T-helper 1 cell treated with Interleukin-12 subunit alpha and Interleukin-12 subunit beta and Interleukin-4 antibody, amounts not matched to agents 30 μg/mL and 1 μg/mL, for 36 hours (primary cell): ENCODE data around the gene DOK7.
"Not testable (repeated sequence)": the region's sequence is repeated elsewhere in the genome, so short reads cannot be mapped to it uniquely, and the experiment has no call there.

Experiments
- H3K27ac Mint-ChIP-seq: one replicate; pipeline ENCODE4 v1.8.0; 2021; ENCODE audit warnings: mild to moderate bottlenecking, mixed read lengths
- H3K27me3 Mint-ChIP-seq: one replicate; pipeline ENCODE4 v1.8.0; 2021; ENCODE audit warnings: low read depth, mixed read lengths
- H3K36me3 Mint-ChIP-seq: one replicate; pipeline ENCODE4 v1.8.0; 2021; ENCODE audit warnings: low read depth, mixed read lengths
- H3K4me1 Mint-ChIP-seq: one replicate; pipeline ENCODE4 v1.8.0; 2021; ENCODE audit warnings: low read depth, mixed read lengths
- H3K4me3 Mint-ChIP-seq: one replicate; pipeline ENCODE4 v1.8.0; 2021; ENCODE audit warnings: mild to moderate bottlenecking, moderate library complexity, mixed read lengths
- H3K9me3 Mint-ChIP-seq: one replicate; pipeline ENCODE4 v1.8.0; 2021; ENCODE audit warnings: mixed read lengths

Gene DOK7

DNA sequence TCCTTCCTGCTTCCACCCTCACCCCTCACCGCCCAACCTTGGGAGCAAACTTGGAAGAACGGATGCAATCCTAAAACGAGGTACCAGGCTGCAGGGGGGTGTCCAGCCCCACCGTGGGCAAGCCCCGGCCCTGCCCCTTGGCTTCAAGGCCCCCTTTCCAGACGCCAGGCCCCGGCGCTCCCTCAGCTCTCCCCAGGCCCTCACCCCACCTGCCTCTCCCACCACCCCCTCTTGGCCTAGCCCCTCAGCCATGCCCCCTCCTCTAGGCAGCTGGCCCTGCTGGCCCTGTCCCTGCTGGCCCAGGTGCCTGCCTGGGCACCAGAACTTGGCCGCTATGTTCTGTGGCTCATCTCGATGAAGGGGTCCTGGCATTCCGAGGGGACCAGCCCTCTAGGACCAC lies 35.3 kb downstream of the DOK7 start:
- Mint-ChIP-seq H3K27me3 (no peaks in the 10 kb centered on the region), H3K9me3 (no peaks in the 10 kb centered on the region), H3K27ac (no peak overlapping the region), H3K4me1 (peaks cover 2% of the 10 kb centered on the region), H3K36me3 (peaks cover 1% of the 10 kb centered on the region), H3K4me3 (no peak overlapping the region)

- H3K4me3 Mint-ChIP-seq: no peak overlapping the region
- no peaks in the 10 kb centered on the region for H3K9me3 Mint-ChIP-seq
- no peaks in the 10 kb centered on the region for H3K27me3 Mint-ChIP-seq
- peaks cover 2% of the 10 kb centered on the region for H3K36me3 Mint-ChIP-seq
- H3K27ac Mint-ChIP-seq: no peak overlapping the region
- peaks cover 5% of the 10 kb centered on the region for H3K4me1 Mint-ChIP-seq
Observed at GRCh38 chr4:3498901-3499510, 35.9 kb downstream of the DOK7 start.

DNA sequence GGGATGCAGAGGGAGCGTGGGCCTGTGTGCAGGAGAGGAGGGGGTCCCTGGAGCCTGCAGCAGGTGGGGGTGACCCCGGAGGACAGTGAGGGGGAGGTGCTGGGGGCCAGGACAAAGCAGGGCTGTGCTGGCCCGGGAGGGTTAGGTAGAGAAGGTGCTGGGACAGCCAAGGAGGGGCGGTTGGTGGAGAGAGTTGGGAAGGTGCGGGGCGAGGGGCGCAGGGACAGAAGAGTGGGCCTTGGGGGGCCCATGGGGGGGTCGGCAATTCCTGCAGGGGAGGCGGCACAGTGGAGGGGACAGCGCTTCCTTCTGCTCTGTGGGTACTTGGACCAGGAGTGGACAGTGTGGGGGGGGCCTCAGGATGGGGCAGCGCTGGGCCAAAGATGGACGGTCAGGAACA lies 36.6 kb downstream of the DOK7 start:
- peaks cover 2% of the 10 kb centered on the region for H3K36me3 Mint-ChIP-seq
- H3K27ac Mint-ChIP-seq: no peak overlapping the region
- H3K4me3 Mint-ChIP-seq: no peak overlapping the region
- no peaks in the 10 kb centered on the region for H3K27me3 Mint-ChIP-seq
- peaks cover 5% of the 10 kb centered on the region for H3K4me1 Mint-ChIP-seq
- H3K9me3 Mint-ChIP-seq: no peaks in the 10 kb centered on the region

- Mint-ChIP-seq H3K4me3 (no peak overlapping the region), H3K9me3 (no peaks in the 10 kb centered on the region), H3K27ac (no peak overlapping the region), H3K36me3 (peaks cover 2% of the 10 kb centered on the region), H3K4me1 (peaks cover 5% of the 10 kb centered on the region), H3K27me3 (no peaks in the 10 kb centered on the region)
Observed at GRCh38 chr4:3500111-3500510, 37.0 kb downstream of the DOK7 start.

DNA sequence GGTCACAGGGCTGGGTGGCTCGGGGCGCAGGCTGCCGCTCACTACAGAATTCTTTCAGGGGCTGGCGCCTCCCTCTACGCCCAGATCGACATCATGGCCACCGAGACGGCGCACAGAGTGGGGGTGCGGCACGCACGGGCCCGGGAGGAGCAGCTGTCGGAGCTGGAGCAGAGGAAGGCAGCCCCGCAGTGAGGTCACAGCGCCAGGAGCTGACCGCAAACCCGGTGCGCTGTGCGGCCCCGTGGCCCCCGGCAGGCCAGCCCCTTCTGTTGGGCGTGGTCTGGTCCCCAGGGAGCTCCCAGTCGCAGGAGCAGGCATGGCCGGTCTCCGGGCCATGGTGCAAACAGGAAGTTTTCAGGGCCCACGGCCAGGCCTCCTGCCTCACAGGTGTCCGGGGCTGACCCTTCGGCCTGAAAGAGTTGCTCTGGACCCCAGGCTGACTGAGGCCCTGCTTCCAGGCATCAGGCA lies 37.6 kb downstream of the DOK7 start:
- Mint-ChIP-seq H3K27me3 (no peaks in the 10 kb centered on the region), H3K9me3 (no peaks in the 10 kb centered on the region), H3K4me1 (peaks cover 5% of the 10 kb centered on the region), H3K36me3 (peaks cover 2% of the 10 kb centered on the region), H3K27ac (no peak overlapping the region), H3K4me3 (no peak overlapping the region)

- Mint-ChIP-seq H3K36me3 (peaks cover 2% of the 10 kb centered on the region), H3K4me3 (no peak overlapping the region), H3K27me3 (no peaks in the 10 kb centered on the region), H3K27ac (no peak overlapping the region), H3K9me3 (no peaks in the 10 kb centered on the region), H3K4me1 (peaks cover 5% of the 10 kb centered on the region)
Observed at GRCh38 chr4:3501126-3501824, 38.2 kb downstream of the DOK7 start.

DNA sequence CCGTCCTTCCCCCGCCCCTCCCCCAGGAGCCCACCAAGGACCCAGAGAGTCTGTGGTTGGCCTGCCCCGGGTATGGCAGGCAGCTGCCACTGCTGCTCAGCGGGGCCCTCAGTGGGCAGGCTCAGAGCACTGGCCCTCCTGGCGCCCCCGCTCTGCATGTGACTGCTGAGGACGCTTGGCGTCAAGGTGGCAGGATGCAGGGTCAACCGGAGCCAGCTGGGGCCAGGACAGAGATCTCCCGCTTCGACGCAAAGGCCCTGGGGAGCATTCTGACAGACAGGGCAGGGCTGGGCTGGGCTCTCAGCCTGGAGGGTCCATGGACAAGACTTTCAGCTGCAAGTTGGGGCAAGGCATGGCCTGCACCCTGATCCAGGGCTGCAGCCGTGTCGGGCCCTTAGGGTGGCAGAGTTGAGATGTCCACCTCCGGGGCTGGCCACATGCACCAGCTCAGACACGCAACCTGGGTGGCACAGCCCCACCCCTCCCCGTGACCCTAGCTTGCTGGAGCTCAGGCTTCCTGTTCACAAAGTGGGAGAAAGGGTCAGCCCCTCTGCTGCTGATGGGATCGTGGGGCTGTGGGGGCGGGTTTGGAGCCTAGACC lies 38.8 kb downstream of the DOK7 start:
- Mint-ChIP-seq H3K4me1 (peaks cover 5% of the 10 kb centered on the region), H3K4me3 (no peak overlapping the region), H3K9me3 (no peaks in the 10 kb centered on the region), H3K27me3 (no peaks in the 10 kb centered on the region), H3K36me3 (peaks cover 2% of the 10 kb centered on the region), H3K27ac (no peak overlapping the region)

DNA sequence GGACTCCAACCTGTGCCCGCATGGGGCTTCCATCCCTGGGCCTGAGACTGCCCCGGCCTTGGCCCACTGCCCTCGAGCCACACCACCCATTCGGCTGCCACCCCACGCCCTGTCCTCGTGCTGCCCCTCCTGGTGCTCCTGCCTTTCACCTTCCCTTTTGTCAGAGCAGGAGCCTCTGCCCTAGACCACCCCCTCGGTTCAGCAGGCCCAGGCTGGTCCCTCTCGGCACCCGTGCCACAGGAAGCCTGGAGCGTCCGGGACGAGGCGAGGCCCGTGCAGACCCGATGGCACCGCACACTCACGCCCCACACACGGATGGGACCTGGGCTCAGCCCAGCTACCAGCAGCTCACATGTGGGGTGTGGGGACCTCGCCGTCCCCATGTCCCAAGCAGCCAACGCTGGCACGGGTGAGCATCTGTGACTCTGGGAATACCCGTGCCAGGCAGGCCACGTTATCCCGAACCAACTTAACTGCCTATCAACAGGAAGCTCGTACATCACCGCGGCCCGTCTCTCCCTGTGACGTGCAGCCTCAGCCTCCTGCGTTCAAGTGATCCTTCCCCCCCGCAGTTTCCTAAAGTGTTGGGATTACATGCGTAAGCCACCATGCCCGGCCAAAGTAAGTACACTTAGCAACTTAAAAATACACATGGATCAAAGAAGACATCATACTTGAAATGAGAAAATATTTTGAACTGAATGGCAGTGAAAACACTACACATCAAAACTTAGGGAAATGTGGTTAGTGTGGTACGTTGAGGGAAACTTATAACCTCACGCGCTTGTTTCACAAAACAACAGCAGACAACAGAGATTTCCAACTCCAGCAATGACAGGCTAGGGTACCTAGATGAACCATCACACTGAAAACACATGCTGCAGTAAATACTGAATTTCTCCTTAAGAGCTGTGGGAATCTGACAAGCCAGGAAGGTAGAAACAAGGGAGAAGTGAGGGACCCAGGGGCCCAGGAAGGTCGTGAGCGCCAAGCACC lies 40.1 kb downstream of the DOK7 start:
- Mint-ChIP-seq H3K36me3 (peaks cover 6% of the 10 kb centered on the region), H3K4me3 (no peak overlapping the region), H3K27me3 (no peaks in the 10 kb centered on the region), H3K4me1 (peaks cover 5% of the 10 kb centered on the region), H3K27ac (no peak overlapping the region), H3K9me3 (no peaks in the 10 kb centered on the region)

GRCh38 chr4:3505231-3505630 lies 42.1 kb downstream of the DOK7 start:
- Mint-ChIP-seq H3K27me3 (no peaks in the 10 kb centered on the region), H3K27ac (no peak overlapping the region), H3K9me3 (peaks cover 2% of the 10 kb centered on the region), H3K4me3 (no peak overlapping the region), H3K36me3 (peaks cover 19% of the 10 kb centered on the region), H3K4me1 (peaks cover 5% of the 10 kb centered on the region)

- no peaks in the 10 kb centered on the region for H3K27me3 Mint-ChIP-seq
- no peak overlapping the region for H3K27ac Mint-ChIP-seq
- H3K4me3 Mint-ChIP-seq: no peak overlapping the region
- peaks cover 2% of the 10 kb centered on the region for H3K4me1 Mint-ChIP-seq
- peaks cover 41% of the 10 kb centered on the region for H3K36me3 Mint-ChIP-seq
- H3K9me3 Mint-ChIP-seq: peaks cover 10% of the 10 kb centered on the region
Observed at GRCh38 chr4:3508542-3508941, 45.4 kb downstream of the DOK7 start.

DNA sequence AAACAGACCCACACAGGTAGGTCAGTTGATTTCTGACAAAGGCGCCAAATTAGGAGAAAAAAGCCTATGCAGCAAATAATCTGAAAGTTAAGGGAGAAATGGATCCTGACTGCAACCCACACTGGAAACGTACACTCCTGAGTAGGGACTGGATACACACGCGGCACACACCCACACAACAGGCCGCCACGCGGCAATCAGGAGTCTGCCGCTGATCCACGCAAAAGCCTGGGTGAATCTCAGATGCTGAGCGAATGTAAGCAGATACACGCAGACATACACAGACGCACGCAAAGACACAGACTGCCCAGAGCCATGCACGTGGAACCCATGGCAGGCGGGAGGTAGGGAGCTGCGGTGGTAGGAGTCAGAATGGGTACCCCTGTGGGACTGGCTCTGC lies 47.4 kb downstream of the DOK7 start:
- no peak overlapping the region for H3K27ac Mint-ChIP-seq
- H3K36me3 Mint-ChIP-seq: peaks cover 42% of the 10 kb centered on the region
- H3K27me3 Mint-ChIP-seq: no peaks in the 10 kb centered on the region
- H3K4me1 Mint-ChIP-seq: no peaks in the 10 kb centered on the region
- no peak overlapping the region for H3K4me3 Mint-ChIP-seq
- H3K9me3 Mint-ChIP-seq: peaks cover 10% of the 10 kb centered on the region

DNA sequence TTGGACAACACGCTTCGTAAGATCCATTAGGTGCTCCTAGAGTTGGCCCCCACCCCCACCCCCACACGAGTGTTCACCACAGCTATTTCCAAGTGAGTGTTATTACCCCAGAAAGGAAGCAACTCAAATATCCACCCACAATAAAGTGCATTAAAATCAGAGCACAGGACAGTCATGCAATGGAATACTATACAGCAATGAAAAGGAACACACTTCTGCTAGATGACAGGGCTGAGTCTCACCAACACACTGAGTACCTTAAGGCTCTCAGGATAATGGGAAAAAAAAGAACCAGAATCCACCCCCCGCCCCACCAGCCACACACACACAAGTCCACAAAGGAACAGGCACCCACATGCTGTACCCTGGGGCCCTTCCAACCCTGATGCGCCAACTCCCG lies 48.1 kb downstream of the DOK7 start:
- Mint-ChIP-seq H3K4me3 (no peak overlapping the region), H3K9me3 (peaks cover 10% of the 10 kb centered on the region), H3K27ac (no peak overlapping the region), H3K4me1 (no peaks in the 10 kb centered on the region), H3K27me3 (no peaks in the 10 kb centered on the region), H3K36me3 (peaks cover 45% of the 10 kb centered on the region)

DNA sequence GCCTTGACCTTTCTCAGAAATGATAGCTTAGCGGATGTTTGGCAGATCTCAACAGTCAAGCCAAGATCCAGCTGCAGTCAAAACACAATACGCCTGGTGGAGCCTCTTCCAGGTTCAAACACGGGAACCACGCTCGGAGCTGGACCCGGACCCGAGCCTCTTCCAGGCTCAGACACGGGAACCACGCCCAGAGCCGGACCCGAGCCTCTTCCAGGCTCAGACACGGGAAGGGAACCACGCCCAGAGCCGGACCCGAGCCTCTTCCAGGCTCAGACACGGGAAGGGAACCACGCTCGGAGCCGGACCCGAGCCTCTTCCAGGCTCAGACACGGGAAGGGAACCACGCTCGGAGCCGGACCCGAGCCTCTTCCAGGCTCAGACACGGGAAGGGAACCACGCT lies 48.5 kb downstream of the DOK7 start:
- H3K4me3 Mint-ChIP-seq, H3K9me3 Mint-ChIP-seq, H3K27ac Mint-ChIP-seq, H3K4me1 Mint-ChIP-seq, H3K27me3 Mint-ChIP-seq: not testable (repeated sequence)
- H3K36me3 Mint-ChIP-seq: peaks cover 45% of the 10 kb centered on the region

GRCh38 chr4:3512279-3512678 lies 49.2 kb downstream of the DOK7 start:
- Mint-ChIP-seq H3K27me3 (no peaks in the 10 kb centered on the region), H3K4me3 (no peak overlapping the region), H3K27ac (no peak overlapping the region), H3K36me3 (peaks cover 47% of the 10 kb centered on the region), H3K9me3 (peaks cover 10% of the 10 kb centered on the region), H3K4me1 (no peaks in the 10 kb centered on the region)
